Measurements from ENCODE around the gene RARA. TPM values are rescaled to one million over a fixed set of nuclear protein-coding genes. Genes with fewer than 3 reads are reported as not detected.
"Not testable (repeated sequence)": the region's sequence is repeated elsewhere in the genome, so short reads cannot be mapped to it uniquely, and the experiment has no call there.

The RARA gene
- total RNA-seq, 1 donor from 2014 or later, result 7.2 TPM

GRCh38 chr17:40376541-40376940 lies 67.6 kb downstream of the RARA start:
- DNase-seq, result not testable (repeated sequence)

- DNase-seq, result no peak
Observed at GRCh38 chr17:40377832-40378231, 68.9 kb downstream of the RARA start.

- DNase-seq, result no peak
Observed at GRCh38 chr17:40378966-40379365, 70.0 kb downstream of the RARA start.

GRCh38 chr17:40382251-40382650 lies 73.3 kb downstream of the RARA start:
- no peak for DNase-seq

- not testable (repeated sequence) for DNase-seq
Observed at GRCh38 chr17:40386555-40386954, 77.6 kb downstream of the RARA start.

- no peak for DNase-seq
Observed at GRCh38 chr17:40399185-40399584, 90.2 kb downstream of the RARA start.

GRCh38 chr17:40402668-40403067 lies 93.7 kb downstream of the RARA start:
- DNase-seq, result no peak

- no peak for DNase-seq
Observed at GRCh38 chr17:40404003-40404402, 95.0 kb downstream of the RARA start.

Small RNA genes within 50 kb of the gene (small RNA-seq; reads per million reads assigned to genes)
- gene RF00019 (not detected), gene RNA5SP441 (not detected)

Other genes starting within 250 kb of the RARA start
- gene THRA, start 246.2 kb upstream of the RARA start, total RNA-seq, result 91.1 TPM
- gene NR1D1, start 208.6 kb upstream of the RARA start, total RNA-seq, result 0.78 TPM
- gene MSL1, start 187.2 kb upstream of the RARA start, total RNA-seq, result 89.2 TPM
- 43.8 TPM for gene CASC3, start 168.6 kb upstream of the RARA start, total RNA-seq
- 17.0 TPM for gene RAPGEFL1, start 131.7 kb upstream of the RARA start, total RNA-seq
- 8.0 TPM for gene WIPF2, start 89.9 kb upstream of the RARA start, total RNA-seq
- 1.6 TPM for gene CDC6, start 21.3 kb upstream of the RARA start, total RNA-seq
- gene GJD3, start 55.6 kb downstream of the RARA start, total RNA-seq, result 0.31 TPM
- 24.0 TPM for gene TOP2A, start 108.7 kb downstream of the RARA start, total RNA-seq
- 15.4 TPM for gene IGFBP4, start 134.3 kb downstream of the RARA start, total RNA-seq
- not detected for gene TNS4, start 192.4 kb downstream of the RARA start, total RNA-seq

Measured in occipital lobe (tissue), 3 donors.